MM.1S (cell line): Measurements from ENCODE around the gene CHKB.

Source experiments
- DNase-seq: peaks from one replicate; pipeline ENCODE4 v3.0.0-alpha.2; 2015
- H2AFZ ChIP-seq: fragments of 300-600 bp; sonication (generic); 2 replicates; pipeline ENCODE4 v1.6.0; 2016; ENCODE audit warnings: antibody characterized with exemption, low read length
- H3F3A ChIP-seq: fragments of 300-600 bp; sonication (generic); 2 replicates; pipeline ENCODE4 v1.6.1; 2016; ENCODE audit warnings: mild to moderate bottlenecking, antibody characterized with exemption, low read length, moderate library complexity, mixed read lengths; ENCODE audit not compliant: insufficient read depth
- H3K27ac ChIP-seq: fragments of 300-600 bp; sonication (generic); 2 replicates; pipeline ENCODE4 v1.5.1; 2016; ENCODE audit warnings: mild to moderate bottlenecking, low read length
- H3K27me3 ChIP-seq: fragments of 300-600 bp; sonication (generic); replicated peaks from 2 replicates; pipeline ENCODE4 v1.6.0; 2016; ENCODE audit warnings: low read length; ENCODE audit not compliant: insufficient read depth
- H3K36me3 ChIP-seq: fragments of 300-600 bp; sonication (generic); replicated peaks from 2 replicates; pipeline ENCODE4 v1.6.1; 2016; ENCODE audit warnings: mild to moderate bottlenecking, low read length, mixed read lengths; ENCODE audit not compliant: insufficient read depth
- H3K4me1 ChIP-seq: fragments of 300-600 bp; sonication (generic); 2 replicates; pipeline ENCODE4 v1.6.1; 2016; ENCODE audit warnings: low read length, mixed read lengths
- H3K4me2 ChIP-seq: fragments of 300-600 bp; sonication (generic); 2 replicates; pipeline ENCODE4 v1.6.0; 2016; ENCODE audit warnings: low read depth, low read length
- H3K4me3 ChIP-seq: fragments of 300-600 bp; sonication (generic); 2 replicates; pipeline ENCODE4 v1.5.1; 2016; ENCODE audit warnings: low read length, mixed read lengths
- H3K79me2 ChIP-seq: fragments of 300-600 bp; sonication (generic); 2 replicates; pipeline ENCODE4 v1.6.1; 2016; ENCODE audit warnings: mixed run types, low read length, mixed read lengths
- H3K9ac ChIP-seq: fragments of 300-600 bp; sonication (generic); 2 replicates; pipeline ENCODE4 v1.6.1; 2016; ENCODE audit warnings: low read length, mixed read lengths
- H3K9me2 ChIP-seq: fragments of 300-600 bp; sonication (generic); replicated peaks from 2 replicates; pipeline ENCODE4 v1.6.1; 2016; ENCODE audit warnings: mild to moderate bottlenecking, low read length, mixed read lengths; ENCODE audit not compliant: insufficient read depth
- H3K9me3 ChIP-seq: fragments of 300-600 bp; sonication (generic); replicated peaks from 2 replicates; pipeline ENCODE4 v1.6.1; 2016; ENCODE audit warnings: mild to moderate bottlenecking, low read length, mixed read lengths; ENCODE audit not compliant: insufficient read depth
- H4K20me1 ChIP-seq: fragments of 300-600 bp; sonication (generic); 2 replicates; pipeline ENCODE4 v1.6.1; 2016; ENCODE audit warnings: mild to moderate bottlenecking, low read length, moderate library complexity, mixed read lengths; ENCODE audit not compliant: insufficient read depth
- EZH2 ChIP-seq: fragments of 300-600 bp; sonication (generic); optimal IDR thresholded peaks from 2 replicates; pipeline ENCODE3; 2017; ENCODE audit warnings: low read depth, mild to moderate bottlenecking, antibody characterized with exemption, low read length, mixed read lengths
- EZH2phosphoT487 ChIP-seq: fragments of 300-600 bp; sonication (generic); IDR thresholded peaks from 2 replicates; pipeline ENCODE4 v1.6.1; 2018; ENCODE audit warnings: antibody characterized with exemption, low read length
- TF ChIP-seq, protein P1 (sequence below): fragments of 300-600 bp; sonication (generic); IDR thresholded peaks from 2 replicates; pipeline ENCODE4 v1.5.1; 2016; ENCODE audit warnings: antibody characterized with exemption, low read length, mixed read lengths

The CHKB gene

DNA sequence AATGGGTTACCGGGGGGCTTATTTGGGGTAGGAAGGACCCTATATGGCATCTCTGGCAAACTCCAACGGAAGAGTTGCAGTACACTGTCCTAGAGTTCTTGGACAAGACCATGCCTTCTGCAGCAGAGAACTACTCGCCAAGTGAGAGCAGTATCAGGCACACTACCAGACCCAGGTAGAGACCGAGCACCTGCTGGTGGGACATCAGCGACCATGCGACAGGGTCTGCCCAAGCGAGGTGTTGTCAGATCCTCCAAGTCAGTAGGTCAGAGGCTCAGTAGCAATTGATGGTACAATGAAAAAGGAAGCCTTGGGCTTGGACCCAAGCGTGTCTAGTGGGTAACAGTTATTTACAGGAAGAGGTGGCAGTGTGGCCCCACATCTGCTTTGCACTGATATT, 3.1 kb upstream of the CHKB start:
- H3K4me1 ChIP-seq, result peaks cover 8% of the 10 kb centered on the region; the same call in 1 of the 2 replicates
- no peaks in the 10 kb centered on the region for H4K20me1 ChIP-seq
- no peak overlapping the region for H3K4me3 ChIP-seq
- no peaks in the 10 kb centered on the region for H3K9me3 ChIP-seq
- H3K4me2 ChIP-seq, result no peak overlapping the region
- peaks cover 19% of the 10 kb centered on the region for H3K79me2 ChIP-seq
- H3K27me3 ChIP-seq, result peaks cover 19% of the 10 kb centered on the region; the same call in 1 of the 2 replicates
- no peak overlapping the region for H3K27ac ChIP-seq
- no peaks in the 10 kb centered on the region for H3K36me3 ChIP-seq
- H3F3A ChIP-seq, result no peaks in the 10 kb centered on the region
- no peak for DNase-seq
- no peak overlapping the region for H2AFZ ChIP-seq
- no peak for TF ChIP-seq EZH2phosphoT487
- TF ChIP-seq, protein P1, sequence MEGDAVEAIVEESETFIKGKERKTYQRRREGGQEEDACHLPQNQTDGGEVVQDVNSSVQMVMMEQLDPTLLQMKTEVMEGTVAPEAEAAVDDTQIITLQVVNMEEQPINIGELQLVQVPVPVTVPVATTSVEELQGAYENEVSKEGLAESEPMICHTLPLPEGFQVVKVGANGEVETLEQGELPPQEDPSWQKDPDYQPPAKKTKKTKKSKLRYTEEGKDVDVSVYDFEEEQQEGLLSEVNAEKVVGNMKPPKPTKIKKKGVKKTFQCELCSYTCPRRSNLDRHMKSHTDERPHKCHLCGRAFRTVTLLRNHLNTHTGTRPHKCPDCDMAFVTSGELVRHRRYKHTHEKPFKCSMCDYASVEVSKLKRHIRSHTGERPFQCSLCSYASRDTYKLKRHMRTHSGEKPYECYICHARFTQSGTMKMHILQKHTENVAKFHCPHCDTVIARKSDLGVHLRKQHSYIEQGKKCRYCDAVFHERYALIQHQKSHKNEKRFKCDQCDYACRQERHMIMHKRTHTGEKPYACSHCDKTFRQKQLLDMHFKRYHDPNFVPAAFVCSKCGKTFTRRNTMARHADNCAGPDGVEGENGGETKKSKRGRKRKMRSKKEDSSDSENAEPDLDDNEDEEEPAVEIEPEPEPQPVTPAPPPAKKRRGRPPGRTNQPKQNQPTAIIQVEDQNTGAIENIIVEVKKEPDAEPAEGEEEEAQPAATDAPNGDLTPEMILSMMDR, result no peak
- no peak for TF ChIP-seq EZH2
- no peaks in the 10 kb centered on the region for H3K9me2 ChIP-seq
- no peak overlapping the region for H3K9ac ChIP-seq

DNA sequence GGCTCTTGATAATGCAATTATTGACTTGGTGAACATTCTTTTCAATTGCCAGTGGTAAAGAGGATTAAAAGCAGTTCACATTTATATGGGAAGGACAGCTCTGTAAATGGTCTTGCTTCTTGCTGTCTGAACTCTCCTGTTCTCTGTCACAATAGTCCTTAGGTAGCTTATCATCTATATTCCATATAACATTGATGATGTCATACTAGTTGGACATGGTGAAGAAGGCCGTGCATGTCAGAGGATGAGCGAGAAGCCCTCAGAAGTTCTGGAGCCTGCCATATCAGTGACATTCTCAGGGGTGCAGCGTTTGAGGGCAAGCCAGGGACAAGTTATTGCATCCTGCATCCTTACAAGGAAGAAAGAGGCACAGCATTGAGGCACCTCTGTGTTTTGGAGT, 2.6 kb upstream of the CHKB start:
- no peak overlapping the region for H2AFZ ChIP-seq
- H3K9me3 ChIP-seq, result no peaks in the 10 kb centered on the region
- no peaks in the 10 kb centered on the region for H3F3A ChIP-seq
- H3K27ac ChIP-seq, result no peak overlapping the region
- no peaks in the 10 kb centered on the region for H4K20me1 ChIP-seq
- TF ChIP-seq EZH2phosphoT487 (no peak), EZH2 (no peak)
- TF ChIP-seq, protein P1, result no peak
- DNase-seq, result no peak
- H3K9me2 ChIP-seq, result no peaks in the 10 kb centered on the region
- H3K4me3 ChIP-seq, result no peak overlapping the region
- no peaks in the 10 kb centered on the region for H3K36me3 ChIP-seq
- H3K79me2 ChIP-seq, result peaks cover 19% of the 10 kb centered on the region
- H3K4me2 ChIP-seq, result no peak overlapping the region
- H3K27me3 ChIP-seq, result peaks cover 15% of the 10 kb centered on the region; the same call in 1 of the 2 replicates
- peaks cover 8% of the 10 kb centered on the region; the same call in 1 of the 2 replicates for H3K4me1 ChIP-seq
- no peak overlapping the region for H3K9ac ChIP-seq

DNA sequence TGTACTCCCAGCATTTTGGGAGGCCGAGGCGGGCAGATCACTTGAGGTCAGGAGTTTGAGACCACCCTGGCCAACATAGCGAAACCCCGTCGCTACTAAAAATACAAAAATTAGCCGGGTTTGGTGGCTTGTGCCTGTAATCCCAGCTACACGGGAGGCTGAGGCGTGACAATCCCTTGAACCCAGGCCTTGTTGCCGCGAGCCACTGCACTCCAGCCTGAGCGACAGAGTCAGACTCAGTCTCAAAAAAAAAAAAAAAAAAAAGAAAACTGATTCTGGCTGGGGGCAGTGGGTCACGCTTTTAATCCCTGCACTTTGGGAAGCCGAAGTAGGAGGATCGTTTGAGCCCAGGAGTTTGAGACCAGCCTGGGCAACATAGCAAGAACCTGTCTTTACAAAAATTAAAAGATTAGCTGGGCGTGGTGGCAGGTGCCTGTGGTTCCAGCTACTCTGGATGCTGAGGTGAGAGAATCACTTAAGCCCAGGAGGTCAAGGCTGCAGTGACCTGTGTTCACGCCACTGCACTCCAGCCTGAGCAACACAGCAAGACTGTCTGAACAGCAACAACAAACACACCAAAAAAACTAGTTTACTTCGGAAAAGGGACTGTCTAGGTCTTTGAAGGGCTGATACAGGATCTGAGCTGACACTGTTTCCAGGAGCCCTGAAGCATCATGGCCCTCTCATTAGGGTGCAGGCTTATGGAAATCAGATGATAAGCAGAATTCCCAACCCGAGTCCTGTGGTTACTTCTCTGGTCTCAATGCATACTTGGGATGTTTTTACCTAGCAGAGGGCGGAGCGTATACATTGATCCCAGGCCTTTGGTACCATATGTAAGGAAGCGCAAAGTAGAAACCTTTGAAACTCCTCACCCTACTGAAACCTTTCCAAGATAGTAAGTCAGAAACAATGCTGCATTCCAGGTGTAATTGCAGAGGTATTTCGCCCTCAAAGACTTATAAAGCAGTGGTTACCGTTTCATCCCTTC, 1.8 kb upstream of the CHKB start:
- H3K79me2 ChIP-seq, result peaks cover 19% of the 10 kb centered on the region
- no peaks in the 10 kb centered on the region for H3K9me3 ChIP-seq
- no peak overlapping the region for H2AFZ ChIP-seq
- peaks cover 8% of the 10 kb centered on the region; the same call in 1 of the 2 replicates for H3K4me1 ChIP-seq
- H4K20me1 ChIP-seq, result no peaks in the 10 kb centered on the region
- H3K27me3 ChIP-seq, result peaks cover 6% of the 10 kb centered on the region; the same call in 1 of the 2 replicates
- no peaks in the 10 kb centered on the region for H3K9me2 ChIP-seq
- TF ChIP-seq, protein P1, result no peak
- TF ChIP-seq EZH2 (no peak), EZH2phosphoT487 (no peak)
- no peaks in the 10 kb centered on the region for H3K36me3 ChIP-seq
- H3K27ac ChIP-seq, result no peak overlapping the region
- no peak for DNase-seq
- no peak overlapping the region for H3K9ac ChIP-seq
- no peak overlapping the region for H3K4me2 ChIP-seq
- no peak overlapping the region for H3K4me3 ChIP-seq
- H3F3A ChIP-seq, result no peaks in the 10 kb centered on the region
